SK-N-SH treated with all-trans-retinoic acid at 6 μM for 48 hours (cell line): ENCODE results near the gene ABCC11.

ENCODE experiments used
- ARNTL ChIP-seq: fragments of 450-650 bp; formaldehyde crosslinking; IDR thresholded peaks from 2 replicates; pipeline ENCODE4 v1.5.0; 2020; ENCODE audit warnings: low read depth, mild to moderate bottlenecking, moderate library complexity, borderline replicate concordance
- CREB5 ChIP-seq: fragments of 250-450 bp; sonication (Bioruptor Pico); IDR thresholded peaks from 2 replicates; pipeline ENCODE4 v1.5.1; 2020; ENCODE audit warnings: low read depth, mild to moderate bottlenecking, moderate library complexity
- ESRRG ChIP-seq: fragments of 250-450 bp; sonication (Bioruptor Pico); IDR thresholded peaks from 2 replicates; pipeline ENCODE4 v1.6.1; 2021; ENCODE audit warnings: mild to moderate bottlenecking
- GLIS3 ChIP-seq: fragments of 250-450 bp; sonication (Bioruptor Pico); IDR thresholded peaks from 2 replicates; pipeline ENCODE4 v1.5.0; 2020; ENCODE audit warnings: mild to moderate bottlenecking, moderate library complexity
- ISL1 ChIP-seq: fragments of 250-450 bp; sonication (Bioruptor Pico); IDR thresholded peaks from 2 replicates; pipeline ENCODE4 v2.1.2; 2022; ENCODE audit warnings: mild to moderate bottlenecking, moderate library complexity
- POU6F1 ChIP-seq: fragments of 250-450 bp; sonication (Bioruptor Pico); IDR thresholded peaks from 2 replicates; pipeline ENCODE4 v1.8.0; 2021; ENCODE audit warnings: low read depth, mild to moderate bottlenecking, moderate library complexity, borderline replicate concordance
- RARB ChIP-seq: fragments of 250-450 bp; sonication (Bioruptor Pico); IDR thresholded peaks from 2 replicates; pipeline ENCODE4 v1.8.0; 2021; ENCODE audit warnings: mild to moderate bottlenecking, moderate library complexity
- ZFP3 ChIP-seq: fragments of 250-450 bp; sonication (Bioruptor Pico); IDR thresholded peaks from 2 replicates; pipeline ENCODE4 v1.5.0; 2020; ENCODE audit warnings: mild to moderate bottlenecking, moderate library complexity
- ZFP30 ChIP-seq: fragments of 450-650 bp; formaldehyde crosslinking; IDR thresholded peaks from 2 replicates; pipeline ENCODE4 v1.5.0; 2022; ENCODE audit warnings: mild to moderate bottlenecking, moderate library complexity
- ZNF565 ChIP-seq: fragments of 450-650 bp; formaldehyde crosslinking; conservative IDR thresholded peaks from 2 replicates; pipeline ENCODE4 v1.5.0; 2020; ENCODE audit warnings: low read depth, mild to moderate bottlenecking, moderate library complexity
- ZNF8 ChIP-seq: fragments of 450-650 bp; formaldehyde crosslinking; IDR thresholded peaks from 2 replicates; pipeline ENCODE4 v1.5.0; 2020; ENCODE audit warnings: mild to moderate bottlenecking, moderate library complexity

GRCh38 chr16:48133455-48134211 is 113.7 kb downstream of the ABCC11 start:
- TF ChIP-seq ESRRG (CRISPR knock-in tag): no peak
- no peak for TF ChIP-seq ZNF8 (CRISPR knock-in tag)
- no peak for TF ChIP-seq ARNTL (CRISPR knock-in tag)
- no peak for TF ChIP-seq CREB5 (CRISPR knock-in tag)
- no peak for TF ChIP-seq ZNF565
- no peak for TF ChIP-seq ZFP3
- no peak for TF ChIP-seq GLIS3 (CRISPR knock-in tag)
- TF ChIP-seq RARB (CRISPR knock-in tag): no peak
- TF ChIP-seq ISL1 (CRISPR knock-in tag): no peak
- TF ChIP-seq POU6F1 (CRISPR knock-in tag): no peak
- TF ChIP-seq ZFP30 (CRISPR knock-in tag): no peak
